Panc1 (cell line): ENCODE data around the gene DES. TPM values are rescaled to one million over a fixed set of nuclear protein-coding genes. Genes with fewer than 3 reads are reported as not detected.

Experiments used
- ATAC-seq: fragments of 200-7000 bp; cut with Tn5 transposase; 2 replicates; pipeline ENCODE4 v1.9.1; 2020; ENCODE audit warnings: mild to moderate bottlenecking, moderate library complexity
- BruUV-seq: library from RNA; stranded (reverse); fragments of 400-500 nt; replicated peaks from 2 replicates; lab custom pipeline; 2021; lab: Mats Ljungman, UMichigan
- CTCF ChIA-PET: fragments of 300-600 bp; sonication (Branson Sonifier 250); formaldehyde crosslinking; loops from one replicate; lab custom pipeline; 2022; ENCODE audit warnings: antibody characterized with exemption; lab: Charles Lee
- POLR2A ChIA-PET: fragments of 300-600 bp; sonication (Branson Sonifier 250); formaldehyde crosslinking; loops from one replicate; lab custom pipeline; 2022; ENCODE audit warnings: antibody characterized with exemption; lab: Charles Lee
- DNase-seq: peaks from one replicate; pipeline ENCODE4 v3.0.0-alpha.2; 2010; ENCODE audit warnings: low read depth, low spot score
- H3K27ac ChIP-seq: 2 replicates; pipeline ENCODE4 v1.5.1; 2011; ENCODE audit warnings: mild to moderate bottlenecking, low read length, inconsistent platforms
- H3K27me3 ChIP-seq: fragments of 200-500 bp; sonication (Bioruptor generic); 2 replicates; pipeline ENCODE4 v1.6.0; 2014; ENCODE audit warnings: low read length, inconsistent platforms; ENCODE audit not compliant: control insufficient read depth, insufficient read depth
- H3K36me3 ChIP-seq: fragments of 200-500 bp; sonication (Bioruptor generic); 2 replicates; pipeline ENCODE4 v1.5.1; 2014; ENCODE audit warnings: inconsistent platforms, mild to moderate bottlenecking, low read length, moderate library complexity; ENCODE audit not compliant: control insufficient read depth, insufficient read depth
- H3K4me1 ChIP-seq: 2 replicates; pipeline ENCODE4 v1.5.1; 2011; ENCODE audit warnings: inconsistent platforms, mild to moderate bottlenecking, low read length, moderate library complexity; ENCODE audit not compliant: control insufficient read depth, insufficient read depth
- H3K4me3 ChIP-seq, 2 experiments: 2 replicates each; pipeline ENCODE4 v1.5.1; 2011 to 2012; ENCODE audit warnings: low read depth in 2 of 2, low read length in 2 of 2, mild to moderate bottlenecking in 2 of 2, inconsistent platforms in 1 of 2, moderate library complexity in 1 of 2
- H3K9me3 ChIP-seq: fragments of 200-500 bp; sonication (Bioruptor generic); 2 replicates; pipeline ENCODE4 v1.5.1; 2014; ENCODE audit warnings: low read depth, mild to moderate bottlenecking, inconsistent platforms, low read length, moderate library complexity; ENCODE audit not compliant: control insufficient read depth, insufficient read depth
- POLR2AphosphoS5 ChIP-seq: IDR thresholded peaks from 2 replicates; pipeline ENCODE4 v1.6.1; 2012; ENCODE audit warnings: mild to moderate bottlenecking, low read depth, low read length, moderate library complexity
- SIN3A ChIP-seq: IDR thresholded peaks from 2 replicates; pipeline ENCODE4 v1.6.1; 2012; ENCODE audit warnings: low read depth, mild to moderate bottlenecking, low read length, moderate library complexity, borderline replicate concordance; ENCODE audit not compliant: insufficient read depth
- TCF7L2 ChIP-seq: IDR thresholded peaks from 2 replicates; pipeline ENCODE4 v1.6.1; 2011; ENCODE audit warnings: mild to moderate bottlenecking, low read depth, low read length, inconsistent platforms
- in situ Hi-C: cut with HindIII; loops from 2 replicates; pipeline ENCODE4 v1.10.0; 2016; ENCODE audit warnings: low sequenced_read_pairs, low pct_unique_long_range_greater_than_20kb
- intact Hi-C: fragments of 100-400 bp; cut with micrococcal nuclease; formaldehyde crosslinking; loops from one replicate; pipeline ENCODE4 v1.10.0; 2022; ENCODE audit not compliant: unreplicated experiment
- total RNA-seq: library from RNA; stranded (reverse); gene quantifications from one replicate; pipeline ENCODE4 v1.2.1, GENCODE V29; 2021; ENCODE audit not compliant: unreplicated experiment
- TF ChIP-seq, protein P1 (sequence below): fragments of 450-650 bp; IDR thresholded peaks from 2 replicates; pipeline ENCODE4 v1.5.1; 2017; ENCODE audit warnings: mild to moderate bottlenecking
- TF ChIP-seq, protein P2 (sequence below), 2 experiments: IDR thresholded peaks; 2 replicates each; pipeline ENCODE4 v1.6.1; 2011 to 2012; ENCODE audit warnings: low read depth in 2 of 2, control low read depth in 1 of 2, low read length in 1 of 2, mild to moderate bottlenecking in 1 of 2, moderate library complexity in 1 of 2; ENCODE audit not compliant: insufficient read depth in 1 of 2

Gene DES
- total RNA-seq, 1 experiment from 2014 or later = 0.69 TPM

- peaks cover 29% of the 10 kb centered on the region for H3K4me1 ChIP-seq
- no TSS peak for BruUV-seq
- TF ChIP-seq, protein P1, sequence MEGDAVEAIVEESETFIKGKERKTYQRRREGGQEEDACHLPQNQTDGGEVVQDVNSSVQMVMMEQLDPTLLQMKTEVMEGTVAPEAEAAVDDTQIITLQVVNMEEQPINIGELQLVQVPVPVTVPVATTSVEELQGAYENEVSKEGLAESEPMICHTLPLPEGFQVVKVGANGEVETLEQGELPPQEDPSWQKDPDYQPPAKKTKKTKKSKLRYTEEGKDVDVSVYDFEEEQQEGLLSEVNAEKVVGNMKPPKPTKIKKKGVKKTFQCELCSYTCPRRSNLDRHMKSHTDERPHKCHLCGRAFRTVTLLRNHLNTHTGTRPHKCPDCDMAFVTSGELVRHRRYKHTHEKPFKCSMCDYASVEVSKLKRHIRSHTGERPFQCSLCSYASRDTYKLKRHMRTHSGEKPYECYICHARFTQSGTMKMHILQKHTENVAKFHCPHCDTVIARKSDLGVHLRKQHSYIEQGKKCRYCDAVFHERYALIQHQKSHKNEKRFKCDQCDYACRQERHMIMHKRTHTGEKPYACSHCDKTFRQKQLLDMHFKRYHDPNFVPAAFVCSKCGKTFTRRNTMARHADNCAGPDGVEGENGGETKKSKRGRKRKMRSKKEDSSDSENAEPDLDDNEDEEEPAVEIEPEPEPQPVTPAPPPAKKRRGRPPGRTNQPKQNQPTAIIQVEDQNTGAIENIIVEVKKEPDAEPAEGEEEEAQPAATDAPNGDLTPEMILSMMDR = no peak
- TF ChIP-seq SIN3A (no peak), TCF7L2 (no peak), POLR2AphosphoS5 (no peak)
- TF ChIP-seq, protein P2, sequence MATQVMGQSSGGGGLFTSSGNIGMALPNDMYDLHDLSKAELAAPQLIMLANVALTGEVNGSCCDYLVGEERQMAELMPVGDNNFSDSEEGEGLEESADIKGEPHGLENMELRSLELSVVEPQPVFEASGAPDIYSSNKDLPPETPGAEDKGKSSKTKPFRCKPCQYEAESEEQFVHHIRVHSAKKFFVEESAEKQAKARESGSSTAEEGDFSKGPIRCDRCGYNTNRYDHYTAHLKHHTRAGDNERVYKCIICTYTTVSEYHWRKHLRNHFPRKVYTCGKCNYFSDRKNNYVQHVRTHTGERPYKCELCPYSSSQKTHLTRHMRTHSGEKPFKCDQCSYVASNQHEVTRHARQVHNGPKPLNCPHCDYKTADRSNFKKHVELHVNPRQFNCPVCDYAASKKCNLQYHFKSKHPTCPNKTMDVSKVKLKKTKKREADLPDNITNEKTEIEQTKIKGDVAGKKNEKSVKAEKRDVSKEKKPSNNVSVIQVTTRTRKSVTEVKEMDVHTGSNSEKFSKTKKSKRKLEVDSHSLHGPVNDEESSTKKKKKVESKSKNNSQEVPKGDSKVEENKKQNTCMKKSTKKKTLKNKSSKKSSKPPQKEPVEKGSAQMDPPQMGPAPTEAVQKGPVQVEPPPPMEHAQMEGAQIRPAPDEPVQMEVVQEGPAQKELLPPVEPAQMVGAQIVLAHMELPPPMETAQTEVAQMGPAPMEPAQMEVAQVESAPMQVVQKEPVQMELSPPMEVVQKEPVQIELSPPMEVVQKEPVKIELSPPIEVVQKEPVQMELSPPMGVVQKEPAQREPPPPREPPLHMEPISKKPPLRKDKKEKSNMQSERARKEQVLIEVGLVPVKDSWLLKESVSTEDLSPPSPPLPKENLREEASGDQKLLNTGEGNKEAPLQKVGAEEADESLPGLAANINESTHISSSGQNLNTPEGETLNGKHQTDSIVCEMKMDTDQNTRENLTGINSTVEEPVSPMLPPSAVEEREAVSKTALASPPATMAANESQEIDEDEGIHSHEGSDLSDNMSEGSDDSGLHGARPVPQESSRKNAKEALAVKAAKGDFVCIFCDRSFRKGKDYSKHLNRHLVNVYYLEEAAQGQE (IDR thresholded peaks at IDR 0.05; ENCODE audit: insufficient read depth in 1 of 2, low read depth in 2 of 2, low read length in 1 of 2) = no peak
- ATAC-seq (no peak), DNase-seq (no peak)
- no peak overlapping the region for H3K4me3 ChIP-seq
- ChIA-PET CTCF (interaction anchor here (0.6 kb wide), 1 partner anchor 110 kb away, joined by 3 read pairs; no protein-coding TSS in a partner anchor), POLR2A (no interaction called here)
- intact Hi-C loops (no loop called here), in situ Hi-C loops (no loop called here)
- H3K36me3 ChIP-seq = no peaks in the 10 kb centered on the region
- no peaks in the 10 kb centered on the region for H3K9me3 ChIP-seq
- H3K27ac ChIP-seq = no peak overlapping the region
- no peaks in the 10 kb centered on the region for H3K27me3 ChIP-seq
Observed at GRCh38 chr2:219396863-219397457, 21.2 kb upstream of the DES start.

DNA sequence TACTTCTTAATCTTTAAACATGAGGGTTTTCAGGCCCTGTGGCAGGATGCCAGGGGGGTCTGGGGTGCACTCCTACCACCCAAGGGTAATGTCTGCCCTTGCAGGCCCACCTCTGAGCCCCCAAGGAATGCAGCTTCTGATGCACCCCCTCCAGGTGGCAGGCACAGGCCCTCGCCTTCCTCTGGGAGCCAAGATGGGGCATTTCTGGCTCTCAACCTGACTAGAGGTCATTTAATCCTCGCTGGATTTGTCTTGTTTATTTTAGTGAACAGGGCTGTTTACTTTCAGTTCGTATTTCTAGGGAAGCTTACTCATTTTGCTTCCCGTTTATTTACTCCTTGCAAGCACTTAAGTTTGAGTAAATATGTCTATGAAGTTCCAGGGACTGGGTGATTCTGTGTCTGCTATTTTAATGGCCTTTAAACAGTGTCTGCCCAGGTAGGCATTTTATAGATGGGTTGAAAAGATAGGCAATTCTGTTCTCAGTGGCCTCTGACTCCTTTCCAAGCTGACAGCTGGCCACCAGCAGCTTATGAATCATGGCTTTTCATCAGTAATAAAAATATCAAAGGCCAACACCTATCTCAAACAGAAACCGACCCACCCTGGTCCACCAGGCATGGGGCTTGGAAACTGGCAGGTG, 19.3 kb upstream of the DES start:
- no peak for DNase-seq
- in situ Hi-C loops (no loop called here), intact Hi-C loops (no loop called here)
- H3K4me3 ChIP-seq = no peak overlapping the region
- H3K4me1 ChIP-seq = peaks cover 38% of the 10 kb centered on the region
- no TSS peak for BruUV-seq
- POLR2A ChIA-PET = interaction anchor here (0.7 kb wide), 1 partner anchor 26 kb away, joined by 5 read pairs; no protein-coding TSS in a partner anchor
- TF ChIP-seq POLR2AphosphoS5 = peak; percentile 73; the same call in 1 of the 2 replicates
- TF ChIP-seq, protein P1 = no peak
- TF ChIP-seq TCF7L2 = peak; percentile 97
- no peak for TF ChIP-seq SIN3A
- TF ChIP-seq, protein P2 (IDR thresholded peaks at IDR 0.05; ENCODE audit: insufficient read depth in 1 of 2, low read depth in 2 of 2, low read length in 1 of 2) = 0 out of 4 replicates have a peak, but pooled peaks of 1 of the 2 experiments have one; percentile 24
- peak overlapping the region; percentile 62; the same call in 1 of the 2 replicates for H3K27ac ChIP-seq
- peak; percentile 69 for ATAC-seq
- no peaks in the 10 kb centered on the region for H3K36me3 ChIP-seq
- H3K9me3 ChIP-seq = no peaks in the 10 kb centered on the region
- CTCF ChIA-PET = interaction anchor here (0.6 to 0.8 kb wide), 2 partner anchors 113 to 122 kb away, joined by 3 to 4 read pairs; no protein-coding TSS in a partner anchor
- no peaks in the 10 kb centered on the region for H3K27me3 ChIP-seq
